SJSA1 (cell line): ENCODE measurements around the gene B4GALT5. TPM values are rescaled to one million over a fixed set of nuclear protein-coding genes. Genes with fewer than 3 reads are reported as not detected.

Source experiments
- DNase-seq, 2 experiments: peaks; one replicate each; pipeline ENCODE4 v3.0.0-alpha.2; 2015 to 2020; ENCODE audit warnings: low spot score in 2 of 2, low read depth in 1 of 2
- H3K27ac ChIP-seq: fragments of 250-450 bp; sonication (Bioruptor Pico); 2 replicates; pipeline ENCODE4 v1.5.1; 2020; ENCODE audit warnings: mild to moderate bottlenecking, moderate library complexity
- H3K27me3 ChIP-seq: fragments of 250-450 bp; sonication (Bioruptor Pico); replicated peaks from 2 replicates; pipeline ENCODE4 v1.5.1; 2020; ENCODE audit warnings: mild to moderate bottlenecking, moderate library complexity
- H3K36me3 ChIP-seq: fragments of 250-450 bp; sonication (Bioruptor Pico); 2 replicates; pipeline ENCODE4 v1.5.1; 2020; ENCODE audit warnings: mild to moderate bottlenecking
- H3K4me1 ChIP-seq: fragments of 250-450 bp; sonication (Bioruptor Pico); replicated peaks from 2 replicates; pipeline ENCODE4 v1.6.1; 2021; ENCODE audit warnings: mild to moderate bottlenecking
- H3K4me3 ChIP-seq: fragments of 250-450 bp; sonication (Bioruptor Pico); 2 replicates; pipeline ENCODE4 v1.5.1; 2020; ENCODE audit warnings: mild to moderate bottlenecking
- H3K9me3 ChIP-seq: fragments of 250-450 bp; sonication (Bioruptor Pico); replicated peaks from 2 replicates; pipeline ENCODE4 v1.5.1; 2020; ENCODE audit warnings: mild to moderate bottlenecking
- total RNA-seq: library from RNA; depleted of rRNA; stranded (reverse); fragments of >200 nt; shearing (Covaris generic); gene quantifications from 2 replicates; pipeline ENCODE4 v1.2.3, GENCODE V29; 2014

Gene B4GALT5
- total RNA-seq, 1 experiment from 2014 or later = 22.0 TPM

DNA sequence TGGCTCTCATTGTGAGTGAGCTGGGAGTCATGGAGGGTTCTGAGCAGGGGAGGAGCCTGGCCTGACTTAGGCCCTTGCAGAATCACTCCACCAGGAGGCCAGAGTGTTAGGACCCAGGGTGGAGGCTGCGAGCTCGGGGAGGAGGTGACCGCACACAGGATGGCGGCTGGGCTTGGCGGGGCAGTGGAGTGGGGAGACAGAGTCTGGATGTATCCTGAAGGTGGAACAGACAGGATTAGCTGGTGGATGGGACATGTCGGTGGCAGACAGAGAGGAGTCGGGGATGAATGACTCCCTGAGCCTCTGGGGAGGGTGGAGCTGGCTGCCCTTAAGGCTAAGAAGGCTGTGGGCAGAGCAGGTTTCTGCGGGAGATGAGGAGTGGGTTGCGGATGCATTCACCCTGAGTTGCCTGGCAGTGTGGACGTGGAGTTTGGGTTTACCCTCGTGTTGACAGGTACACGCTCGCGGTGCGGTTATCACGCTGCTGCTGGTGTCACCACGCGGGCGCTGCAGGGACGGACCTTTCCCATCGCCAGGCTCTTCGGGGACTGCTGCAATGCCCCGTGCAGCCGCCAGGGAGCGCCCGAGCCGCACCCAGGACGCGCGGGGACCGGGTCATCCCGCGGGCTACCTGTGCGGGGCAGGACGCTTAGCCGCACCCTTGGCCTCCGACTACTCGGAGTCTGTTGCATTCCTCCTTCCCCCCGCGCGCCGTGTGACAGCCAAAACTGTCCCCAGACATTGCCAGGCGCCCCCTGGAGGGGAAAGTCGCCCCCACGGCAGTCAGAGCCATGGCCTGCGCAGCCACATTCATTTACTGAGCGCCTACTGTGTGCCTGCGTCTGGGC, 102.8 kb downstream of the B4GALT5 start:
- no peaks in the 10 kb centered on the region for H3K9me3 ChIP-seq
- peaks cover 14% of the 10 kb centered on the region for H3K4me1 ChIP-seq
- no peaks in the 10 kb centered on the region for H3K36me3 ChIP-seq
- no peak overlapping the region for H3K27ac ChIP-seq
- no peaks in the 10 kb centered on the region for H3K27me3 ChIP-seq
- DNase-seq = peak; percentile 77 to 78
- H3K4me3 ChIP-seq = no peak overlapping the region

DNA sequence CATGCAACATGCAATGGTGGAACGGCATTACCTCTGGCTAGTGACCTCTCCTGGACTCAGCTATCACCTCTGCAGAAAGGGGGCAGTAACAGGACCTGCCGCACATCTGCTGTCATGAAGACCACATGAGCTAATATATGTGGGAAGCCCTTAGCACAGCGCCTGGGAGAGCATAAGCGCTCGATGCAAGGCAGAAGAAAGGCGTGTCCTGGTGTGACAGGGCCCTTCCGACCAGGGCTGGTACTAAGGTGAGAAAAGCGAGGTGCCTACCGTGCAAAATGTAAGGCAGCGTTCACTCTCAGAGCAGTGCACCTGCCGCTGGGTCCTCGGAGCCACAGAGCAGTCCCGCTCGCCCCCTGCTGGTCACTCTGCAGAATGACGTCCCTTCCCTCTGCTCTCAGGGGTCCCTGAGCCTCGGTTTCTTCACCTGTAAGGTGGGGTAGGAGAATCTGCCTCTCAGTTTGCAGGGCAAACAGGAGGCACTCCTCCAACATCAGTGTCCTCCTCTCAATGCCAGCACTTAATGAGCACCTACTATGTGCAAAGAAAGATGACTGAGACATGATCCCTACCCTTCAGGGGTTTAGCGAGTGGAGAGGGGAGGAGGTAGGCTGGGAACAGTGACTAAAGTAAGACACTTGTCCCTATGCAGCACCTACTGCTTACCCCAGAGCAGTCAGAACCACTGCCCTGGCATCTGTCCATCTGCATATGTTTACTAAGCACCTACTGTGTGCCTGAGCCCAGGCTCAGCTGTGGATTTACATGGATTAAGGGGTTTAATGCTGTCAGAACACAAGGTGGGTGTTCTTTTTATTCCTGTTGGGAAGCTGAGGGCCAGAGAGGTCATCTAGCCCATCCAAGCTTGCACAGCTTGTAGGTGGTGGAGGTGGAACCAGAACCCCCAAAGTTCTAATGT, 104.7 kb downstream of the B4GALT5 start:
- Histone ChIP-seq H3K4me1 (peaks cover 14% of the 10 kb centered on the region), H3K27me3 (no peaks in the 10 kb centered on the region), H3K27ac (no peak overlapping the region), H3K4me3 (no peak overlapping the region), H3K36me3 (no peaks in the 10 kb centered on the region), H3K9me3 (no peaks in the 10 kb centered on the region)
- peak; percentile 55 to 61 for DNase-seq

DNA sequence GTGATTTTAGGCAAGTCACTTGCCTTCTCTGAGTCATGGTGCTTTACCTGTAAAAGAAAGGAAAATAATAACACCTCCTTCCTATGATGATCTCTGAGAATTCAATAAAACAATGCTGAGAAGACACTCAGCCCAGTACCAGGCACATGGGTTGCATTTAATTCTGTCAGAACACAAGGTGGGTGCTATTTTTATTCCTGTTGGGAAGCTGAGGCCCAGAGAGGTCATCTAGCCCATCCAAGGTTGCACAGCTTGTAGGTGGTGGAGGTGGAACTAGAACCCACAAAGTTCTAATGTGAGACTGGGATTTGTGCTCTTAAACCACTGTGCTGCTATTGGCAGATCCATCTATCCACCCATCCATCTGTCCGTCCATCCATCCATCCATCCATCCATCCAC, 106.1 kb downstream of the B4GALT5 start:
- DNase-seq = no peak
- Histone ChIP-seq H3K36me3 (no peaks in the 10 kb centered on the region), H3K4me1 (peaks cover 14% of the 10 kb centered on the region), H3K27ac (no peak overlapping the region), H3K27me3 (no peaks in the 10 kb centered on the region), H3K9me3 (no peaks in the 10 kb centered on the region), H3K4me3 (no peak overlapping the region)

DNA sequence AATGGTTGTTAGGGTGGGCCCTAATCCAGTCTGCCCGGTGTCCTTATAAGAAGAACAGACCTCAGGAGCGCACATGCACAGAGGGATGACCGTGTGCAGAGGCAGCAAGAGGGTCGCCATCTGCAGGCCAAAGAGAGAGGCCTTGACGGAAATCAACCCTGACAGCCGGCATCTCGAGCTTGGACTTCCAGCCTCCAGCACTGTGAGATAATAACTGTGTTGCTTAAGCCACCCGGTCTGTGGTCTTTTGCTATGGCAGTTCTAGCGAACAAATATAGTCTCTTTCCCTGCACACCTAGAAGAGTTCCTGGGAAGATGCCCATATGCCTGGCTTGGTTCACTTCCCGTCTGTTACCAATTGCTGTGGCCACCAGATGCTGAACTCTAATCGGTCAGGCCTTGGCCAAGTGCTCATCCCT, 110.5 kb downstream of the B4GALT5 start:
- no peak overlapping the region for H3K27ac ChIP-seq
- H3K36me3 ChIP-seq = no peaks in the 10 kb centered on the region
- H3K9me3 ChIP-seq = no peaks in the 10 kb centered on the region
- H3K4me1 ChIP-seq = no peaks in the 10 kb centered on the region
- no peak for DNase-seq
- no peaks in the 10 kb centered on the region for H3K27me3 ChIP-seq
- no peak overlapping the region for H3K4me3 ChIP-seq

DNA sequence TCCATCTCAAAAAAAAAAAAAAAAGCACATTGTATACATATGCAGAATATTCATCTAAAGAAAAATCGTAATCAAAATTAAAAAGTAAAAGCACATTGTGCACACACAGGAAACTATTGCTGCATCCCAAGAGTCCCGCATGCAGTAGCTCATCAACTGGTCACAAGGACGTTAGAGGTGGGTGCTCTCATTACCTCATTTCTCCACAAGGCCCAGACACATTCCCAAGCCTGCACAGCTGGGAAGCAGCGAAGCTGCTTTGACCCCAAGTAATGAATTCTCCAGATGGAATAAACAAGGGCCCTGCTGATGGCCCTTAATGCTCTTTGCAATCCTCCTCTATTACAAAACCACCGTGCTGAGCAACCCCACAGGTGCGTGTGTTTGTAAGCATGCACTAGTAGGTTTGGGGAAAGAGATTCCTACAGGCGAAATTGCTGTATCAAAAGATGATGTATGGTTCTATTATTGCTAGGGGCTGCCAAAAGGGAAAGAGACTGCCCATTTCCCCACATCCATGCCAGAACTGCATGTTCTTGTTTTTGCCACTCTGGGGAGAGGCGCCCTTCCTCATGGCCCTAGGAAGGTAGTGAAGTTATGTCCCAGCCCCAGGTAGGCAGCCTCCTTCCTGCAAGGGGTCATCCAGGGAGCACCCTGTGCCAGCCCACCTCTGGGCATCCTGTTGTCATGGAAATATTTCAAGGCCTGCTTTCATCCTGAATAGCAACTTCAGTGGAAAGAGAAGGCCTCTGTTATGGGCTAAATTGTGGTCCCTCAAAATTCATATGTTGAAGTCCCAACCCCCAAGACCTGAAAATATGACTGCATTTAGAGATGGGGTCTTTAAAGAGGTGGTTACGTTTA, 111.1 kb downstream of the B4GALT5 start:
- no peak for DNase-seq
- Histone ChIP-seq H3K4me1 (no peaks in the 10 kb centered on the region), H3K27me3 (no peaks in the 10 kb centered on the region), H3K27ac (no peak overlapping the region), H3K4me3 (no peak overlapping the region), H3K36me3 (no peaks in the 10 kb centered on the region), H3K9me3 (no peaks in the 10 kb centered on the region)

DNA sequence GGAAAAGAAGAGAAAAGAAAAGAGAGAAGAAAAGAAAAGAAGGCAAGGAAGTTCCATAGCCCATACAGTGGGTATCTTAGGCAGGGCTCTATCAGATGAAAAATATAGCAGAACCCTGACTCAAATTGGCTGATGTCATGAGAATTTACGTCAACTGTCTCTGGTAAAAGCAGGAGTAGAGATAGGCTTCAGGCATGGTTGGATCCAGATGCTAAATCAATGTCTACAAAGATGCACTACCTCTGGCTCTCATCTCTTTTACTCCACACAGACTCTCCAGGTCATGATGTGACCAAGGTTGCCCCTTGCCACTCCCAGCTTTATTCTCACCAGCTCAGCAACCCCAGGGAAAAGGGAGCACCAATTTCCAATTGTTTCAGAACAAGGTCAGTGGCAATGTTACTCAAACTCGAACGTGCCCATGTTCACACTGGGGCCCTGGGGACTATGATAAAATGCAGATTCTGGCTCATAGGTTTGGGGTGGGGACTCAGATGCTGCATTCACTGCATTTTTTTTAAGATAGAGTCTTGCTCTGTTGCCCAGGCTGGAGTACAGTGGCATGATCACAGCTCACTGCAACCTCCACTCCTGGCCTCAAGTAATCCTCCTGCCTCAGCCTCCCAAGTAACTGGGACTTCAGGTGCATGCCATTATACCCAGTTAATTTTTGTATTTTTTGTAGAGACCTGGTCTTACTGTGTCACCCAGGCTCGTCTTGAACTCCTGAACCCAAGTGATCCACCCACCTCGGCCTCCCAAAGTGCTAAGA, 112.3 kb downstream of the B4GALT5 start:
- no peak for DNase-seq

DNA sequence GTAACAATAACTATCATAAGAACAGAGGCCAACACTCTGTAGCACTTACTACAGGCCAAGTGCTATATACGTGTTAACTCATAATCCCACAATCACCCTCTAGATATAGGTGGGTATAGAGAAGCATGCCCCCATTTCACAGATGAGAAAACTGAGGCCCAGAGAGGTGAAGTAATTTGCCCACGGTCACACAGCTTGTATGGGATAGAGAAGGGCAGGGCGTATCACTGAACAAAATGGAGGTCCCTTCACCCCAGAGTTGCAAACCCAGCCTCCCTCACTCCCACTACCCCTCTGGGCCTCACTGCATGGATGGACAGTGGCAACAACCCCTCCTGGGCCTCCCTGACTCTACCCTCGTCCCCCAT, 113.9 kb downstream of the B4GALT5 start:
- H3K4me3 ChIP-seq = no peak overlapping the region
- DNase-seq = no peak
- H3K27ac ChIP-seq = no peak overlapping the region
- no peaks in the 10 kb centered on the region for H3K36me3 ChIP-seq
- H3K27me3 ChIP-seq = no peaks in the 10 kb centered on the region
- H3K9me3 ChIP-seq = no peaks in the 10 kb centered on the region
- H3K4me1 ChIP-seq = peaks cover 14% of the 10 kb centered on the region

More for the DNA sequence above, 112.3 kb downstream of the B4GALT5 start:
- Histone ChIP-seq H3K27ac (no peak overlapping the region), H3K27me3 (no peaks in the 10 kb centered on the region), H3K9me3 (no peaks in the 10 kb centered on the region), H3K36me3 (no peaks in the 10 kb centered on the region), H3K4me3 (no peak overlapping the region), H3K4me1 (peaks cover 2% of the 10 kb centered on the region; the same call in 1 of the 2 replicates)

DNA sequence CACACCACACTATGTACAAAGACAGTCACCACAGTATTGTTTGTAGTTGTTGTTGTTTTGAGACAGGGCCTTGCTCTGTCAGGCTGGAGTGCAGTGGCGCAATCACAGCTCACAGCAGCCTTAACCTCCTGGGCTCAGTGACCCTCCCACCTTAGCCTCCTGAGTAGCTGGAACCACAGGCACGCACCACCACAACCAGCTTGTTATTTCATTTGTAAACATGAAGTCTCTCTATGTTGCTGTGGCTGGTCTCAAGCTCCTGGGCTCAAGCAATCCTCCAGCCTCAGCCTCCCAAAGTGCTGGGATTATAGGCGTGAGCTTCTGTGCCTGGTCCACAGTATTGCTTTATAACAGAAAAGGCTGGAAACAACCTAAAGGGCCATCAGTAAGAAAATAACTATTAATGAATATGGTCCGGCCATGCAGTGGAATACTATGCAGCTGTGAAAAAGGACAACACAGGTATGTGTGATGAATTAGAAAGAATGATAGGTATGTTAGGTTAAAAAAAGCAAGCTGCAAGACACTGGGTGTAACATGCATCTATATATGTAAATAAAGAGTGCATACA, 115.8 kb downstream of the B4GALT5 start:
- Histone ChIP-seq H3K4me3 (no peak overlapping the region), H3K9me3 (no peaks in the 10 kb centered on the region), H3K4me1 (peaks cover 14% of the 10 kb centered on the region), H3K27me3 (no peaks in the 10 kb centered on the region), H3K36me3 (no peaks in the 10 kb centered on the region), H3K27ac (no peak overlapping the region)
- no peak for DNase-seq

DNA sequence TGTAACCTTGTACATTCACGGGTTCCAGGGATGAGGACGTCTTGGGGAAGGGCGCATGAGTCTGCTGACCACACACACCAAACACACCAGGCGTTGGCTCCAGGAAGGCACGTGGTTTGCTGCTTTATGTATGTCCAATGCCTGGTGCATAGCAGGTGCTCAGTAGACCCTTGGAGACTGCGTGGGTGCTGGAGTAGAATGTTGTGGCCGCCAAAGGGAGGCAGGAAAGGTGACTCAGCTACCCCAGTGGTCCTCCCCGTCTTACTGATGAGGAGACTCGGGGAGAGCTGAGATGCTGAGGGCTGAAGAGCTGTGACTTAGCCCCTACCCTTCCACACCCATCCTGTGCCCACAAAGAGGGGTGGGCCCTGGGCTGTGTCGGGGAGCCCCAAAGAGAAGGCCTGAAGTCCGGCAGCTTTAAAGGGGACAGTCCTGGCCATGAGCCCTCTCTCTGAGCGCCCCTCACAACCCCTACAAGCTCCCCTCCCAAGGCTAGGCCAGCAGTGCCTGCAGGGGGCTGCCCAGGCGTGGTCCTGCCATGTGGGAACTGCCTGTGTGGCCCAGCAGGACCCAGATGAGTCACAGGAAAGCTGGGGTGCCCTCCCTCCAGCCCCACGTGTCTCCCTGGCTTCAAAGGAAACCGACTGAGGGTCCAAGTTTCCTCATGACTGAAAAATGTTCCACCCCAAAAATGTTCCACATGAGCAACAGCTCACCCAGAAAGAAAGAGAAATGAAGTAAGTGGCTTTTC, 117.7 kb downstream of the B4GALT5 start:
- DNase-seq = peak in 1 of 2 experiments; percentile 29
- H3K27ac ChIP-seq = no peak overlapping the region
- no peak overlapping the region for H3K4me3 ChIP-seq
- peaks cover 14% of the 10 kb centered on the region for H3K4me1 ChIP-seq
- H3K36me3 ChIP-seq = no peaks in the 10 kb centered on the region
- H3K27me3 ChIP-seq = no peaks in the 10 kb centered on the region
- H3K9me3 ChIP-seq = no peaks in the 10 kb centered on the region

DNA sequence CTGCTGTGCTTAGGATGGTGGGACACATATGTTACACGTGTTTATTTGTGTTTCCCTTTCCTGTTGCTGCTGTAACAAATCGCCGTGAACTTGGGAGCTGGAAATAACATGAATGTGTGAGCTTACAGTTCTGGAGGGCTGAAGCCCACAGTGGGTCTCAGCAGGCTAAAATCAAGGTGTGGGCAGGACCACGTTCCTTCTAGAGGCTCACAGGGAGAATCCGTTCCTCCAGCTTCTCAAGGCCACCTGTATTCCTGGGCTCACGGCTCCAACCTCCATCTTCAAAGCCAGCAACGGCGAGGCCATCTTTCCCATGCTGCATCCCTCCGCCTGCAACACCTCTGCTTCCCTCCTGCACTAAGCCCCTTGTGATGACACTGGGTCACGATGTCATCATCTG, 118.3 kb downstream of the B4GALT5 start:
- H3K4me1 ChIP-seq = peaks cover 14% of the 10 kb centered on the region
- no peak overlapping the region for H3K27ac ChIP-seq

DNA sequence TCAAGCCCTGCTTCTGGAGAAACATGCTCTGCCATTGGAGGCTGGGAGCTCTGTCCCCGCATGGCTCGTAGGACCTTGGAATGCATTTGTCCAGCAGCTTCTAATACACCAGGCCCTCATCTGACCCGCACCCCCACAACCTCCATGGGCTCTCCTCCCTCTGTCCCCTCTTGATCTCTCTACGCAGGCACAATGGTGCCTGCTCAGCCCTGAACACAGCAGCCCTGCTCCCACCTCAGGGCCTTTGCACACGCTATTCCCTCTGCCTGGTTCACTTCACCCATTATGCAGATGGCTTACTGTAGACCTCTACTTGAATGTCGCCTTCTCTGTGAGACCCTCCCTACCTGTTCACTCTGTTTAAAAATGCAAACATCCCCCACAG, 118.8 kb downstream of the B4GALT5 start:
- Histone ChIP-seq H3K9me3 (no peaks in the 10 kb centered on the region), H3K27ac (no peak overlapping the region), H3K4me3 (no peak overlapping the region), H3K4me1 (peaks cover 14% of the 10 kb centered on the region), H3K36me3 (no peaks in the 10 kb centered on the region), H3K27me3 (no peaks in the 10 kb centered on the region)
- no peak for DNase-seq

More for the DNA sequence above, 118.3 kb downstream of the B4GALT5 start:
- DNase-seq = no peak
- Histone ChIP-seq H3K4me3 (no peak overlapping the region), H3K9me3 (no peaks in the 10 kb centered on the region), H3K36me3 (no peaks in the 10 kb centered on the region), H3K27me3 (no peaks in the 10 kb centered on the region)
